Astrocyte of the spinal cord (primary cell): Measurements from ENCODE around the gene IGF2BP3.

Experiments used
- DNase-seq: peaks from one replicate; pipeline ENCODE4 v3.0.0; 2011; ENCODE audit warnings: low read depth, low spot score
- H3K4me3 ChIP-seq: 2 replicates; pipeline ENCODE4 v1.5.1; 2011; ENCODE audit warnings: low read depth, mild to moderate bottlenecking, low read length, moderate library complexity
- CTCF ChIP-seq: IDR thresholded peaks from 2 replicates; pipeline ENCODE4 v1.5.1; 2012; ENCODE audit warnings: low read depth, mild to moderate bottlenecking, low read length, inconsistent platforms
- in situ Hi-C: cut with HindIII; loops from 2 replicates; pipeline ENCODE4 v1.10.0; 2017; ENCODE audit warnings: low sequenced_read_pairs

IGF2BP3 gene

DNA sequence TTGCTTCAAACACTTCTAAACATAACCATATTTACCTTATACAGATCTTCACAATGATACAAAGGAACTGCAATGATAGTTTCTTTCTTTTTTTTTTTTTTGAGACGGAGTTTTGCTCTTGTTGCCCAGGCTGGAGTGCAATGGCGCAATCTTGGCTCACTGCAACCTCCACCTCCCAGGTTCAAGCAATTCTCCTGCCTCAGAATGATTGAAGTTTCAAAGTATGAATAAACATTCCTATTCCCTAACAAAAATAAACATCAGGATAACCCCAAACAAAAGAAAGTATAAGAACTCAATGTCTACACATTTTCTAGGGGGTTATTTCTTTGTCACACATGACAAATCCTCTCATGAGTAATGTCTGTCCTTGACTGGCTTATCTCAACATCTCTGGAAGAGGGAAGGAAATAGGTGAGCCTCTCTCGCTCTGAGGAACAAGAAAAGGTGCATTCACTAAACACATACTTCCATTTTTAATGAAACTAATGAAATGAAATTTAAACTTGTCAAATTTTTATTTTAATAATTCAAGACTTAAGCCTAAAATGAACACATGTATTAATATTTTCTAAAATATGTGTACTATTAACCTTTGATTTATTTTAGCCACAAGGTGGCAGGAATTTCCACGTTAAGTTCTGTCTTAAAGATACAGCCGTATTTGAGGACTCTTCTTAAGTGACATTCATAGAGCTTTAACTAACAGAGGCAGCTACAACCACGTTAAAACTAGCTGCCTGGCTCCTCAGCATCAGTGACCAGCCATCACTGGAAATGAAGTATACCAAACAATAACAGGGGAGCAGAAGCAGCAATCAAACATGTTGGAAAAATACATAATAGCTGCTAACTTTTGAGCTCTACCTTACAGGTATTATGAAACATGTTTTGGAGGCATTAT lies 112.8 kb downstream of the IGF2BP3 start:
- peak; percentile 68 for DNase-seq
- no peak for TF ChIP-seq CTCF
- H3K4me3 ChIP-seq, result no peak overlapping the region
- in situ Hi-C loops, result no loop called here

GRCh38 chr7:23356726-23357125 lies 113.6 kb downstream of the IGF2BP3 start:
- no peak for DNase-seq
- no peak for TF ChIP-seq CTCF
- in situ Hi-C loops, result no loop called here
- no peak overlapping the region for H3K4me3 ChIP-seq

DNA sequence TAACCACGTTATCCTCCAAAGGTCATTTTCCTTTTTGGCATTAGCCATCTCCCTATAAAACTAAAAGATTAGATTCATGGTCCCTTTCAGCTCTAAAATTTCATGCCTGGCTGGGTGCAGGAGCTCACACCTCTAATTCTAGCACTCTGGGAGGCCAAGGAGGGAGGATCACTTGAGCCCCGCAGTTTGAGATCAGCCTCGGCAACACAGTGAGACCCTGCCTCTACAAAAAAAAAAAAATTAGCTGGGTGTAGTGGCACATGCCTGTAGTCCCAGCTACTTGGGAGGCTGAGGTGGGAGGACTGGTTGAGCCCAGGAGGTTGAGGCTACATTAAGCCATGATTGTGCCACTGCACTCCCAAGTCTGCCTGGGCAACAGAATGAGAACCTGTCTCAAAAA lies 114.1 kb downstream of the IGF2BP3 start:
- DNase-seq, result no peak
- in situ Hi-C loops, result no loop called here
- no peak for TF ChIP-seq CTCF
- H3K4me3 ChIP-seq, result no peak overlapping the region

- DNase-seq, result no peak
- TF ChIP-seq CTCF, result no peak
- H3K4me3 ChIP-seq, result no peak overlapping the region
- in situ Hi-C loops, result no loop called here
Observed at GRCh38 chr7:23353172-23353571, 117.1 kb downstream of the IGF2BP3 start.

DNA sequence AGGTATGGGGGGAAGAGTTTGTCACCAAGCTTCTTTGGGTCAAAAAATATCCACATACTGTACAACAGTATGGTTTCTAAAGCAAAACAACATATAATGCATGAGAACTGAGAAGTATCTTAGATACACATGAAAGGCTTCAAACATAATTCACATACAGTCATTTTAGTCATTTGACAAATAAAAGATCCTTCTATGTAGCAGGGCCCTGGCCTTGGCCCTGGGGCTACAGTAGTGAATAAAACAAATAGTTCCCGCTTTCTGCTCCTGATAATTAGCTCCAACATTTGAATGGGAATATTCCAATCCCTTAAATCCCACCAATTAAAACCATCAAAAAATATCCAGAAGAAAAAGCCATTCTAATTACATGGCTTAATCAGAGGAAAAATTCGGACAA lies 119.8 kb downstream of the IGF2BP3 start:
- TF ChIP-seq CTCF, result no peak
- in situ Hi-C loops, result no loop called here
- no peak overlapping the region for H3K4me3 ChIP-seq
- no peak for DNase-seq

DNA sequence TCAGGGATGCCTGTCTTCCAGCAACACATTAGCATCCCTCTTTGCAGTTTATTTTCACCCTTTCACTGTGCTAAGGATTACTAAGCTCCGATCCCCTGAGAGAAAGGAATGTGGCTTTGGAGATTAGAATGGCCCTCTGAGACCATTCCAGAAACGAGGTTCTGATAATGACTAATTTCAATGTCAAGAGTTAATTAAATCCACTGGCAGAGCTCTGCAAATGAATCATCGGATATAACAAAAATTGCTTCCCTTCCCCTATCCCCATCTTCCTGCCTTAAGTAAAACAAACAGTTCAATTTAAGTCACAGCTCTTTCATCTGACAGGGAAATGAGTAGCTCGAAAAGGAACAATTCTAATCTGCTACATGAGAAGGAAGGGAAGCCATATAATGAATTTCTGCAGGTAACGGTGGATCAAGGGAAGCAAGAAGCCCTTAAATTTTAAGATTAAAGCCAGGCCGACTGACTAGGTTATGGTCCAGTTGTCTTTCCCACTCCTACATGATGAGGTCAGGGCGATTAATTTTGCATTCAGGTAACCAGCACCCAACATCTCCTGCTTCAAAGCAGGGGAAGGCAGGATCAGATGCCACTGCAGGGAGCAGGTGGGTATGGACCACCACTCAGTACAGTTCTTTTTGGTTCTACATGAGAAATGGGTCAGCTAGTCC lies 120.7 kb downstream of the IGF2BP3 start:
- DNase-seq, result peak; percentile 77
- in situ Hi-C loops, result no loop called here
- no peak for TF ChIP-seq CTCF
- H3K4me3 ChIP-seq, result no peak overlapping the region
